ENCODE data around the gene PLEKHG3. TPM values are rescaled to one million over a fixed set of nuclear protein-coding genes. Genes with fewer than 3 reads are reported as not detected.
"Not testable (repeated sequence)": the region's sequence is repeated elsewhere in the genome, so short reads cannot be mapped to it uniquely, and the experiment has no call there.

PLEKHG3 gene
- total RNA-seq, result 8.7 and 11.2 TPM in 2 replicates

DNA sequence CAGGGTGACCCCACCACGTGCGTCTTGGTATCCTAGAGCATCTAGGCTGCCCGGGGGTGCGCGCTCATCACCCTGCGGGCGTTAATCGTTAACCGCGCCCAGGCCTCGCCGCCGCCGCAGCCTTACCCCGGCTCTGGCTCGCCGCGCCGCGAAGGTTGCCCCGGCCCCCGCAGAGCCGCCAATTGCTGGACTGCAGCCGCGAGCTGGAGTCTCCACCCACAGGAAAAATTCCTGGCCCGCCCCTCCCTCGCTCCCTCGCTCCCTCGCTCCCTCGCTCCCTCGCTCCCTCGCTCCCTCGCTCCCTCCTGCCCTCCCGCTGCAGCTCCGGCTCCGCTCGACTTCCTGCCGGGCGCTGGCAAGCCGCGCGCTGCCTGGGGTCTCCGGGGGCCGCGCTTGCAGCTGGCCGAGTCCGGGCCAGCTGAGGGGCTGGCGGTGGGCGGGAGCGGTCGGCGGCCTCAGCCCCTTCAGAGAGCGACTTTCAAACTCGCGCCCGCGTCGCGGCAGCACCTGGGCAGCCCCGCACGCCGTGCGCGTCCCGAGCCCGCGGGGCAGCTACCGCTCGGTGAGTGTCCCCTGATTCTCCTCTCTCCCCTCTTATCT, at the start of gene PLEKHG3:
Gene PLEKHG3 (plus strand): TSS at position 282 of the 600 bp plus-strand sequence. CDS start 23,208 bp downstream, outside the sequence.
- peak; percentile 85 for DNase-seq (ENCODE audit: low read depth)
- TF ChIP-seq CTCF (IDR thresholded peaks at IDR 0.05; ENCODE audit: insufficient read depth, low read depth, low read length), result no peak
- peak within 1 kb of the TSS; percentile 89 for H3K4me3 ChIP-seq (ENCODE audit: low read depth, low read length)

DNA sequence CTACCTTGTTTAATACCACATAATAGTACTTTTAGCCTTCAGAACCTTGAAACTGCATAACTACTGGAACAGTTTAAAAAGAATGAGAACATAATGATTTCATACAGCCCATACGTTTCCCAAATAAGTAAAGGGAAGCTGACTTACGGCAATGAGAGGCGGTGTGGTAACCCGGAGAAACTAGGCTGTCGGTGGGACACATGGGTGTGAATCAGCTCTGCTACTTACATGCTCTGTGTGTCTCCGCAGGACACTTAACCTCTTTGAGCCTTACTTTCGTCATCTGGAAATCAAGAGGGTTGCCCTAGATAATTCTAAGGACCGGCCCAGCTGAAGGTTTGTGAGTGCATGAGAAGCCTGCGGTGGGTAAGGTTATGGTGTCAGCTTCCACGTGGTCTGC, 49.3 kb upstream of the PLEKHG3 start:
- no peak for TF ChIP-seq CTCF (IDR thresholded peaks at IDR 0.05; ENCODE audit: insufficient read depth, low read depth, low read length)
- peak; percentile 83 for DNase-seq (ENCODE audit: low read depth)
- no peak overlapping the region for H3K4me3 ChIP-seq (ENCODE audit: low read depth, low read length)

GRCh38 chr14:64656986-64657385, 47.2 kb upstream of the PLEKHG3 start:
- no peak overlapping the region for H3K4me3 ChIP-seq (ENCODE audit: low read depth, low read length)
- peak; percentile 90 for DNase-seq (ENCODE audit: low read depth)
- no peak for TF ChIP-seq CTCF (IDR thresholded peaks at IDR 0.05; ENCODE audit: insufficient read depth, low read depth, low read length)

- no peak for TF ChIP-seq CTCF (IDR thresholded peaks at IDR 0.05; ENCODE audit: insufficient read depth, low read depth, low read length)
- no peak overlapping the region for H3K4me3 ChIP-seq (ENCODE audit: low read depth, low read length)
- no peak for DNase-seq (ENCODE audit: low read depth)
Observed at GRCh38 chr14:64658201-64658600, 46.0 kb upstream of the PLEKHG3 start.

GRCh38 chr14:64658700-64659264, 45.4 kb upstream of the PLEKHG3 start:
- not testable (repeated sequence) for DNase-seq (ENCODE audit: low read depth)

GRCh38 chr14:64659366-64659765, 44.9 kb upstream of the PLEKHG3 start:
- H3K4me3 ChIP-seq (ENCODE audit: low read depth, low read length), result no peak overlapping the region
- no peak for TF ChIP-seq CTCF (IDR thresholded peaks at IDR 0.05; ENCODE audit: insufficient read depth, low read depth, low read length)
- no peak for DNase-seq (ENCODE audit: low read depth)

More at GRCh38 chr14:64658700-64659264, 45.4 kb upstream of the PLEKHG3 start:
- not testable (repeated sequence) for H3K4me3 ChIP-seq (ENCODE audit: low read depth, low read length)

- no peak overlapping the region for H3K4me3 ChIP-seq (ENCODE audit: low read depth, low read length)
- no peak for TF ChIP-seq CTCF (IDR thresholded peaks at IDR 0.05; ENCODE audit: insufficient read depth, low read depth, low read length)
- DNase-seq (ENCODE audit: low read depth), result no peak
Observed at GRCh38 chr14:64663174-64663573, 41.0 kb upstream of the PLEKHG3 start.
